IMR-90 (cell line): ENCODE measurements around the gene C12orf56.

ENCODE experiments used
- CTCF ChIP-seq: conservative IDR thresholded peaks from 2 replicates; pipeline ENCODE4 v1.5.1; 2012; ENCODE audit warnings: mild to moderate bottlenecking, low read depth, low read length, improper control_type of control experiment
- FOS ChIP-seq: fragments of 150-350 bp; IDR thresholded peaks from 2 replicates; pipeline ENCODE4 v1.6.1; 2016; ENCODE audit warnings: low read depth, low read length
- MAFK ChIP-seq: IDR thresholded peaks from 2 replicates; pipeline ENCODE4 v1.6.1; 2012; ENCODE audit warnings: low read depth, low read length, improper control_type of control experiment
- NFE2L2 ChIP-seq: fragments of 150-350 bp; IDR thresholded peaks from 2 replicates; pipeline ENCODE4 v1.6.1; 2016; ENCODE audit warnings: low read depth, mild to moderate bottlenecking, low read length
- RFX5 ChIP-seq: IDR thresholded peaks from 2 replicates; pipeline ENCODE4 v1.8.0; 2012; ENCODE audit warnings: low read depth, mild to moderate bottlenecking, low read length, moderate library complexity

GRCh38 chr12:64268409-64268808, 122.1 kb downstream of the C12orf56 start:
- no peak for TF ChIP-seq RFX5
- no peak for TF ChIP-seq CTCF
- no peak for TF ChIP-seq FOS
- no peak for TF ChIP-seq MAFK
- no peak for TF ChIP-seq NFE2L2
